Measurements from ENCODE around the gene AOPEP. TPM values are rescaled to one million over a fixed set of nuclear protein-coding genes. Genes with fewer than 3 reads are reported as not detected.

Gene AOPEP
- total and polyA plus RNA-seq, 11 donors, result 105 to 310 (median 185) TPM

DNA sequence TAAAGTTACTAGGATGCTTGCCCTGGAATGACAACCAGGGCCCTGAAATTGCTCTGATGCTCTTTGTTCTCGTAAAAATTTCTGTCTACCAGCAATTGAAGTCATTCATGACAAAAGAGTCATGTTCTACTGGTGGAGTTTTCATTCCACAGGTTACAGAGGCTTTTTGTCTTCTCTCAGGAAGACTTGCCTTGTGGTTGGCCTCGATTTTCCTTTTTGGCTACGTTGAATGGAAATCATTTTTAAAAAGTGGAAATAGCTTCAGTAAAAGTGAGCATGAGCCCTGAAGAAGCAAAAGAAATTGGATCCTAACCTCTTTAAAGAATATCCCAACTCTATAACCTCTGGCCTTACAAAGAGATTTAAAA is 255.2 kb downstream of the AOPEP start:
- no peak overlapping the region for H3K27ac ChIP-seq
- no peak for ATAC-seq
- H3K9me3 ChIP-seq, result no peaks in the 10 kb centered on the region
- intact Hi-C loops (cut with DNase I), result no loop called here
- H3K27me3 ChIP-seq, result no peaks in the 10 kb centered on the region
- H3K4me3 ChIP-seq, result no peak overlapping the region
- WGBS, 4 donors, result 89 to 94% (median 91%) methylated on average over 3 of the region's 3 CpGs
- DNase-seq, result no peak
- TF ChIP-seq, protein P1, sequence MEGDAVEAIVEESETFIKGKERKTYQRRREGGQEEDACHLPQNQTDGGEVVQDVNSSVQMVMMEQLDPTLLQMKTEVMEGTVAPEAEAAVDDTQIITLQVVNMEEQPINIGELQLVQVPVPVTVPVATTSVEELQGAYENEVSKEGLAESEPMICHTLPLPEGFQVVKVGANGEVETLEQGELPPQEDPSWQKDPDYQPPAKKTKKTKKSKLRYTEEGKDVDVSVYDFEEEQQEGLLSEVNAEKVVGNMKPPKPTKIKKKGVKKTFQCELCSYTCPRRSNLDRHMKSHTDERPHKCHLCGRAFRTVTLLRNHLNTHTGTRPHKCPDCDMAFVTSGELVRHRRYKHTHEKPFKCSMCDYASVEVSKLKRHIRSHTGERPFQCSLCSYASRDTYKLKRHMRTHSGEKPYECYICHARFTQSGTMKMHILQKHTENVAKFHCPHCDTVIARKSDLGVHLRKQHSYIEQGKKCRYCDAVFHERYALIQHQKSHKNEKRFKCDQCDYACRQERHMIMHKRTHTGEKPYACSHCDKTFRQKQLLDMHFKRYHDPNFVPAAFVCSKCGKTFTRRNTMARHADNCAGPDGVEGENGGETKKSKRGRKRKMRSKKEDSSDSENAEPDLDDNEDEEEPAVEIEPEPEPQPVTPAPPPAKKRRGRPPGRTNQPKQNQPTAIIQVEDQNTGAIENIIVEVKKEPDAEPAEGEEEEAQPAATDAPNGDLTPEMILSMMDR (IDR thresholded peaks at IDR 0.05), result no peak
- TF ChIP-seq POLR2A (IDR thresholded peaks at IDR 0.05), result no peak
- H3K4me1 ChIP-seq, result peaks cover 0 to 6% (median 0%) of the 10 kb centered on the region in 12 donors
- no peaks in the 10 kb centered on the region for H3K36me3 ChIP-seq

DNA sequence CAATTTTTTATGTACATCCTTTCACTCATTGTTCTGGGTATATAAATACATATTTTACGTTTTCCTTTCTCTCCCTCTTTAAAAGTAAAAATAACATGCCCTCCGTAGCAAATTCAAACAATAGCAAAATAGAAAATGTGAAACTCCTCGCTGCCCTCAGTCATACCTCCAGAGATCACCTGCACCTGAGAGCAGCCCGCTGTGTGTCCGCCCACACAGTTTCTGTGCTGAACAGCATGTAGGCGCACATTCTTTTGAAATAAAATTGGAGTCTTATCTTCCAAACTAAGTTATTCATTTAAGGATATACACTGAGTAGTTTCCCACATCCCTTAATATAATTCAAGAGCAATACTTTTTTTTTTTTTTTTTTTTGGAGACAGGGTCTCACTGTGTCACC is 255.7 kb downstream of the AOPEP start:
- WGBS, 4 donors, result 89 to 93% (median 90%) methylated on average over 6 of the region's 6 CpGs
- Histone ChIP-seq H3K27me3 (no peaks in the 10 kb centered on the region), H3K27ac (no peak overlapping the region), H3K4me3 (no peak overlapping the region), H3K4me1 (peaks cover 0 to 6% (median 0%) of the 10 kb centered on the region in 12 donors), H3K9me3 (no peaks in the 10 kb centered on the region), H3K36me3 (no peaks in the 10 kb centered on the region)
- TF ChIP-seq, protein P1 (IDR thresholded peaks at IDR 0.05), result no peak
- ATAC-seq (no peak), DNase-seq (no peak)
- intact Hi-C loops (cut with DNase I), result no loop called here

- no peak for DNase-seq
- no peak for TF ChIP-seq POLR2A (IDR thresholded peaks at IDR 0.05)
- TF ChIP-seq, protein P1 (IDR thresholded peaks at IDR 0.05), result no peak
- intact Hi-C loops (cut with DNase I), result no loop called here
- no peak for ATAC-seq
- Histone ChIP-seq H3K4me3 (no peak overlapping the region), H3K9me3 (no peaks in the 10 kb centered on the region), H3K27me3 (no peaks in the 10 kb centered on the region), H3K36me3 (no peaks in the 10 kb centered on the region), H3K4me1 (peaks cover 0 to 6% (median 0%) of the 10 kb centered on the region in 12 donors), H3K27ac (no peak overlapping the region)
- WGBS, 4 donors, result 90 to 95% (median 95%) methylated on average over 6 of the region's 6 CpGs
Observed at GRCh38 chr9:94983552-94983951, 257.1 kb downstream of the AOPEP start.

GRCh38 chr9:94984891-94985476 is 258.5 kb downstream of the AOPEP start:
- TF ChIP-seq, protein P1 (IDR thresholded peaks at IDR 0.05), result no peak
- TF ChIP-seq POLR2A (IDR thresholded peaks at IDR 0.05), result no peak
- intact Hi-C loops (cut with DNase I), result no loop called here
- H3K27ac ChIP-seq, result no peak overlapping the region
- H3K27me3 ChIP-seq, result no peaks in the 10 kb centered on the region
- ATAC-seq (no peak), DNase-seq (no peak)
- H3K4me3 ChIP-seq, result no peak overlapping the region
- H3K9me3 ChIP-seq, result no peaks in the 10 kb centered on the region
- no peaks in the 10 kb centered on the region for H3K36me3 ChIP-seq
- H3K4me1 ChIP-seq, result peaks cover 0 to 6% (median 0%) of the 10 kb centered on the region in 12 donors
- WGBS, 4 donors, result 87 to 89% (median 89%) methylated on average over 9 of the region's 9 CpGs

Measured in heart left ventricle (tissue), 16 donors.